ENCODE data around the gene C1orf35. TPM values are rescaled to one million over a fixed set of nuclear protein-coding genes. Genes with fewer than 3 reads are reported as not detected.

The C1orf35 gene
- total RNA-seq, 1 donor from 2014 or later: 11.8 TPM

- Histone ChIP-seq H3K9ac (no peak overlapping the region), H3F3A (ENCODE audit: low read depth) (peaks cover 6% of the 10 kb centered on the region), H3K27me3 (no peaks in the 10 kb centered on the region), H3K36me3 (no peaks in the 10 kb centered on the region), H3K4me2 (peak overlapping the region; percentile 98), H3K4me3 (no peak overlapping the region), H3K79me2 (ENCODE audit: low read depth) (peaks cover 79% of the 10 kb centered on the region), H4K20me1 (ENCODE audit: low read depth) (peaks cover 76% of the 10 kb centered on the region), H3K27ac (no peak overlapping the region), H3K9me3 (ENCODE audit: low read depth) (no peaks in the 10 kb centered on the region), H2AFZ (replicated peaks) (no peak overlapping the region), H3K4me1 (peaks cover 24% of the 10 kb centered on the region)
- Mint-ChIP-seq H3K4me1 (peaks cover 53% of the 10 kb centered on the region), H3K9me3 (peaks cover 2% of the 10 kb centered on the region), H3K36me3 (peaks cover 32% of the 10 kb centered on the region), H3K27me3 (ENCODE audit: insufficient read depth, low read depth) (peaks cover 7% of the 10 kb centered on the region), H3K27ac (peak overlapping the region; percentile 74), H3K4me3 (peak overlapping the region; percentile 99)
- TF ChIP-seq CTCF (IDR thresholded peaks at IDR 0.05) (no peak), EZH2 (IDR thresholded peaks at IDR 0.05) (no peak), EZH2phosphoT487 (IDR thresholded peaks at IDR 0.05) (no peak)
- DNase-seq (ENCODE audit: low spot score): peak; percentile 49
Observed at GRCh38 chr1:228085287-228085951, 17.7 kb downstream of the C1orf35 start.

- Histone ChIP-seq H3K27ac (no peak overlapping the region), H3K9ac (no peak overlapping the region), H3K4me2 (peak overlapping the region; percentile 98), H3K4me3 (no peak overlapping the region), H3K9me3 (ENCODE audit: low read depth) (no peaks in the 10 kb centered on the region), H3K4me1 (peaks cover 24% of the 10 kb centered on the region), H4K20me1 (ENCODE audit: low read depth) (peaks cover 69% of the 10 kb centered on the region), H3K27me3 (no peaks in the 10 kb centered on the region), H2AFZ (replicated peaks) (no peak overlapping the region), H3K79me2 (ENCODE audit: low read depth) (peaks cover 73% of the 10 kb centered on the region), H3K36me3 (no peaks in the 10 kb centered on the region), H3F3A (ENCODE audit: low read depth) (peaks cover 6% of the 10 kb centered on the region)
- H3K9me3 Mint-ChIP-seq: peaks cover 2% of the 10 kb centered on the region
- H3K27ac Mint-ChIP-seq: peak overlapping the region; percentile 54
- peaks cover 30% of the 10 kb centered on the region for H3K36me3 Mint-ChIP-seq
- H3K4me1 Mint-ChIP-seq: peaks cover 48% of the 10 kb centered on the region
- H3K27me3 Mint-ChIP-seq (ENCODE audit: insufficient read depth, low read depth): peaks cover 8% of the 10 kb centered on the region
- TF ChIP-seq EZH2 (IDR thresholded peaks at IDR 0.05) (no peak), EZH2phosphoT487 (IDR thresholded peaks at IDR 0.05) (no peak)
- DNase-seq (ENCODE audit: low spot score): no peak
- peak overlapping the region; percentile 99 for H3K4me3 Mint-ChIP-seq
Observed at GRCh38 chr1:228084797-228085196, 18.3 kb downstream of the C1orf35 start.

- Histone ChIP-seq H3K36me3 (no peaks in the 10 kb centered on the region), H3K4me1 (peaks cover 24% of the 10 kb centered on the region), H3K27ac (no peak overlapping the region), H2AFZ (replicated peaks) (no peak overlapping the region), H3K27me3 (no peaks in the 10 kb centered on the region), H3K4me3 (peak overlapping the region; percentile 100), H3K9me3 (ENCODE audit: low read depth) (no peaks in the 10 kb centered on the region), H3K9ac (peak overlapping the region; percentile 99), H3F3A (ENCODE audit: low read depth) (peaks cover 6% of the 10 kb centered on the region), H3K79me2 (ENCODE audit: low read depth) (peaks cover 68% of the 10 kb centered on the region), H3K4me2 (peak overlapping the region; percentile 98), H4K20me1 (ENCODE audit: low read depth) (peaks cover 65% of the 10 kb centered on the region)
- no peak for TF ChIP-seq EZH2 (IDR thresholded peaks at IDR 0.05)
- no peak for TF ChIP-seq EZH2phosphoT487 (IDR thresholded peaks at IDR 0.05)
- no peak for TF ChIP-seq CTCF (IDR thresholded peaks at IDR 0.05)
- H3K4me3 Mint-ChIP-seq: peak overlapping the region; percentile 99
- peak overlapping the region; percentile 54 for H3K27ac Mint-ChIP-seq
- peaks cover 9% of the 10 kb centered on the region for H3K27me3 Mint-ChIP-seq (ENCODE audit: insufficient read depth, low read depth)
- no peak for DNase-seq (ENCODE audit: low spot score)
- H3K4me1 Mint-ChIP-seq: peaks cover 48% of the 10 kb centered on the region
- peaks cover 28% of the 10 kb centered on the region for H3K36me3 Mint-ChIP-seq
- H3K9me3 Mint-ChIP-seq: peaks cover 2% of the 10 kb centered on the region
Observed at GRCh38 chr1:228084325-228084724, 18.8 kb downstream of the C1orf35 start.

GRCh38 chr1:228083871-228084278, 19.2 kb downstream of the C1orf35 start:
- TF ChIP-seq EZH2phosphoT487 (IDR thresholded peaks at IDR 0.05) (no peak), CTCF (IDR thresholded peaks at IDR 0.05) (peak; percentile 4), EZH2 (IDR thresholded peaks at IDR 0.05) (no peak)
- Mint-ChIP-seq H3K27me3 (ENCODE audit: insufficient read depth, low read depth) (peaks cover 9% of the 10 kb centered on the region), H3K36me3 (peaks cover 25% of the 10 kb centered on the region), H3K4me1 (peaks cover 48% of the 10 kb centered on the region), H3K27ac (peak overlapping the region; percentile 96), H3K9me3 (peaks cover 2% of the 10 kb centered on the region), H3K4me3 (peak overlapping the region; percentile 99)
- peak overlapping the region; percentile 100 for H3K4me3 ChIP-seq
- H3K4me1 ChIP-seq: peaks cover 26% of the 10 kb centered on the region
- H3K4me2 ChIP-seq: peak overlapping the region; percentile 98
- H3K27me3 ChIP-seq: no peaks in the 10 kb centered on the region
- peak overlapping the region; percentile 99 for H3K9ac ChIP-seq
- H4K20me1 ChIP-seq (ENCODE audit: low read depth): peaks cover 60% of the 10 kb centered on the region
- no peak overlapping the region for H3K27ac ChIP-seq
- peaks cover 63% of the 10 kb centered on the region for H3K79me2 ChIP-seq (ENCODE audit: low read depth)
- H2AFZ ChIP-seq (replicated peaks): no peak overlapping the region
- peak; percentile 50 for DNase-seq (ENCODE audit: low spot score)
- no peaks in the 10 kb centered on the region for H3K36me3 ChIP-seq
- no peaks in the 10 kb centered on the region for H3K9me3 ChIP-seq (ENCODE audit: low read depth)
- peaks cover 6% of the 10 kb centered on the region for H3F3A ChIP-seq (ENCODE audit: low read depth)

All from neural progenitor cell (in vitro differentiated cells).